GM19240 (cell line): ENCODE results near the gene SLC9C2.
A peak's percentile ranks its signal among the peaks of the same experiment; 100 is the strongest.
"Not testable (repeated sequence)": the region's sequence is repeated elsewhere in the genome, so short reads cannot be mapped to it uniquely, and the experiment has no call there.

ENCODE experiments used
- DNase-seq: peaks from one replicate; pipeline ENCODE4 v3.0.0; 2011; ENCODE audit warnings: low spot score; ENCODE audit not compliant: insufficient read length

The SLC9C2 gene

GRCh38 chr1:173489929-173490328 is 112.9 kb downstream of the SLC9C2 start:
- no peak for DNase-seq

- no peak for DNase-seq
Observed at GRCh38 chr1:173489149-173489600, 113.7 kb downstream of the SLC9C2 start.

GRCh38 chr1:173488001-173488400 is 114.9 kb downstream of the SLC9C2 start:
- DNase-seq: no peak

GRCh38 chr1:173485401-173485800 is 117.5 kb downstream of the SLC9C2 start:
- no peak for DNase-seq

GRCh38 chr1:173484276-173484675 is 118.6 kb downstream of the SLC9C2 start:
- no peak for DNase-seq

GRCh38 chr1:173482683-173483082 is 120.2 kb downstream of the SLC9C2 start:
- no peak for DNase-seq

- no peak for DNase-seq
Observed at GRCh38 chr1:173481195-173481772, 121.6 kb downstream of the SLC9C2 start.

- no peak for DNase-seq
Observed at GRCh38 chr1:173479649-173480048, 123.2 kb downstream of the SLC9C2 start.

GRCh38 chr1:173478094-173478674 is 124.7 kb downstream of the SLC9C2 start:
- DNase-seq: no peak

GRCh38 chr1:173477286-173478093 is 125.4 kb downstream of the SLC9C2 start, which contains the start of gene PRDX6:
Gene PRDX6, plus strand, starts transcription at chr1:173477335. Its CDS starts 63 bp downstream, at chr1:173477398.
- no peak for DNase-seq

GRCh38 chr1:173476665-173477285 is 126.1 kb downstream of the SLC9C2 start:
- DNase-seq: peak; percentile 81

- DNase-seq: no peak
Observed at GRCh38 chr1:173476197-173476664, 126.6 kb downstream of the SLC9C2 start.

GRCh38 chr1:173475564-173476196 is 127.2 kb downstream of the SLC9C2 start:
- DNase-seq: no peak

- DNase-seq: not testable (repeated sequence)
Observed at GRCh38 chr1:173474780-173475421, 128.0 kb downstream of the SLC9C2 start.

GRCh38 chr1:173474097-173474779 is 128.6 kb downstream of the SLC9C2 start:
- no peak for DNase-seq

GRCh38 chr1:173473599-173474011 is 129.3 kb downstream of the SLC9C2 start:
- no peak for DNase-seq

GRCh38 chr1:173470608-173471007 is 132.3 kb downstream of the SLC9C2 start:
- DNase-seq: no peak

- no peak for DNase-seq
Observed at GRCh38 chr1:173469656-173470055, 133.2 kb downstream of the SLC9C2 start.

GRCh38 chr1:173467426-173467825 is 135.4 kb downstream of the SLC9C2 start:
- no peak for DNase-seq

GRCh38 chr1:173464185-173464584 is 138.7 kb downstream of the SLC9C2 start:
- not testable (repeated sequence) for DNase-seq
